Ramos (cell line): ENCODE results near the gene ZNF80.

Experiments
- in situ Hi-C: fragments of 300-500 bp; cut with MboI; formaldehyde crosslinking; loops from one replicate; pipeline ENCODE4 v1.14.3; 2022; ENCODE audit warnings: low sequenced_read_pairs; ENCODE audit not compliant: unreplicated experiment

The ZNF80 gene

DNA sequence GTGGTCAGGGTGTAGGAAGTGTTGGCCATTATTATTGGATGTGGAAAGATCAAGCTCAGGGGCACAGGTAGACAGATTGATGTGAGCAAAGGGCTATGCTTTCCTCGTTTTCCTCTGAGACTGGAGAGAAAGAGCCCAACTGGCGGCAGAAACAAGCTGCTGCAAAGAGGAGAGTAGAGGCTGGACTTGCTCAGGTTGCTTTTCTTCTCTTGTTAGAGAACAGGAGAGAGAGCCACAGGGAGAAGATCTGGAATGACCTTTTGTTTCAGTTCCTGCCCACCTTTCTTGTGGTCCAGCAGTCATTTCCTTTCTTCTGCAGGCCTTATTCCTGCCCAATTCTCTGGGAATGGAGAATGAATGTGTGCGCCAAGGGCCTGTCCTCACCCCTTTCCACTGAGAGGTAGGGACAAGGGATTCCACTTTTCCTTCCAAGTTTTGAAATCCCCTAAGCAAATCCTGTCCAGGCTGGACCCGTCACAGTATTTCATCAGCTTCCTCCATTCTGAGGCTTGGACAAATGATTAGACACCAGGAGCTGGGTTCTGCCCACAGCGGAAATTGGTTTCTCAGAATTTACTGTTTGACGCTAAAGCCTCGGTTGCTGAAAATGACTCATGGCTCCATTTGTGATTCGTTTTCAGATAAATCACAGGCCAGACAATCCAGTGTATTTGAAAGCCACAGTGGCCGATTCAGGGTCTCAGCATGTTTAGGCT is 16.1 kb downstream of the ZNF80 start:
- in situ Hi-C loops, result no loop called here

DNA sequence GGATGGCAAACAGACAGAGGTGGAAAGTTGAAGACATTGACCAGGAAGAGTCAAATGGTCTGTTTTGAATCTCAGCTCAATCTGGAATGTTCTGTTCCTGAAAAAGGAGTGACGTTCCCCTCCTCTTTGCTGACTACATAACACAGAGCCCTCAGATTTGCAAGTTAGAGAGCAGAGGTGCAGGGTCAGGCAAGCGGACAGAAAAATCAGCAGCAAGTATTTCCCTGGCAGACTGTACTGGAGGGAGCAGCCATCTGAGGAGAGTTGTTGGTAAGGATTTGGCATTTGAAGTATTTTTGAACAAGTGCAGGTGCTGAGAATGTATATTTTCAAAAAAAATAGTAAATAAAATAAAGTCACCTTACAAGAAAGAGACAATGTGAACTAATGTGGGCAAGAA is 17.6 kb downstream of the ZNF80 start:
- in situ Hi-C loops, result no loop called here

DNA sequence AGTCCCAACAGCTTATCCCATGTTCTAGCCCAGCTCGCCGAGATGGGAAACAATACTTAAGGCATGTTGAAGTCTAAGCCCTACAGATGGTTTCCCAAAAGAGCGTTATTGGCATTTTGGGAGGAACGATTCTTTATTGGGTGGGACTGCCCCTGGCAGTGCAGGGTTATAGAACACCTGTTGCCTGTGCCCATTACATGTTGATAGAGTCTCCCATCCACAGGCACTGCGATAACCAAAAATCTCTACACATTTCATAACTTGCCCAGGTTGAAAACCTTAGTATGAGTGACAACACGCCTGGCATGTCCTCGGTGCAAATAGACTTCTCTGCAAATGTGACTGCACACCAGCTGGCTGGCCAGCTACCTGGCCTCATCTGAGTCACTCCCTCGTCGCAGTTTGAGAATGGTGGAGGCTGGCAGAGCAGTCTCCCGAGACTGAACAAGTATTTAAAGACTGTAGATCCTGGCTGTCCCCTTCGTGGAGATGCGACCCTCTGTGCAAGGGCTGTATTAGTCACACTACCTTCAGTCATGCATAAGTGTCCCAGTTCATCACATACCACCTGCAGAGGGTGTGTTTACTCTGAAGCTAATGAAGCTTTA is 18.7 kb downstream of the ZNF80 start:
- in situ Hi-C loops, result no loop called here

DNA sequence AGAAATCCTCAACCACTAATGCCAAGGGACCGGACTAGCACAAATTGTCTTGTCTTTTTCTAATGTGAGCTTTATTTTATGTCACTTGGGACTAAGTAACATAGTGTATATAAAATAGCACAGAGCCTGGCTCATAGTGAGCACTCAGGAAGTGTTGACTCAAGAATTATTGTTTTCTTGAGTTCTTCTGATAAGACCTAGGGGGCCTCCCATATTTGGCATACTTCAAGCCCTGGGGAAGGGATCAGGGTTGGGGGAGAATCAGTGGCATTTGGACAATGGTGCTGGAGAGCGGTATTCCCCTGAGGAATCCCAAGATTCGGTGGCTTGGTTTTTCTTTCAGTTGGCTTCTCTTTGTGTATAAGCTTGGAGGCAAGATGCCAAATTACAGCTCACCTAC is 19.4 kb downstream of the ZNF80 start:
- in situ Hi-C loops, result no loop called here

DNA sequence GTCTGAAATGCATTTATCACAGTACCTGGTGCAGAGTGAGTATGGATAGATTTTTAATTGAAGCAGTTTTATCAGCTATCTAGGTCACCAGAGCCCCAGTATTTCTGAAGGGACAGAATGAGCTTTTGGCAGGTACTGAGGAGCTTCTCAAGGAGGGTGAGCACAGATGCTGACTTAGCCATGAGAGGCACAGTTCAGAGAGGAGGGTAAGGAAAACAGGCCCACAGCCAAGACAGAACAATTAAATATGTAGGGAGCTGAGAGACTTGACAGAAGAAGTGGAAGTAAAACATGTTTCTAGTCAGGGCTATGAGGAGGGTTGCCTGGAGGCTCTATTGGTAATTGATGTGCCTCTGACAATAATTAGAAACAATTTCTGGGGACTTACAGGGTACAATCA is 20.1 kb downstream of the ZNF80 start:
- in situ Hi-C loops, result no loop called here

DNA sequence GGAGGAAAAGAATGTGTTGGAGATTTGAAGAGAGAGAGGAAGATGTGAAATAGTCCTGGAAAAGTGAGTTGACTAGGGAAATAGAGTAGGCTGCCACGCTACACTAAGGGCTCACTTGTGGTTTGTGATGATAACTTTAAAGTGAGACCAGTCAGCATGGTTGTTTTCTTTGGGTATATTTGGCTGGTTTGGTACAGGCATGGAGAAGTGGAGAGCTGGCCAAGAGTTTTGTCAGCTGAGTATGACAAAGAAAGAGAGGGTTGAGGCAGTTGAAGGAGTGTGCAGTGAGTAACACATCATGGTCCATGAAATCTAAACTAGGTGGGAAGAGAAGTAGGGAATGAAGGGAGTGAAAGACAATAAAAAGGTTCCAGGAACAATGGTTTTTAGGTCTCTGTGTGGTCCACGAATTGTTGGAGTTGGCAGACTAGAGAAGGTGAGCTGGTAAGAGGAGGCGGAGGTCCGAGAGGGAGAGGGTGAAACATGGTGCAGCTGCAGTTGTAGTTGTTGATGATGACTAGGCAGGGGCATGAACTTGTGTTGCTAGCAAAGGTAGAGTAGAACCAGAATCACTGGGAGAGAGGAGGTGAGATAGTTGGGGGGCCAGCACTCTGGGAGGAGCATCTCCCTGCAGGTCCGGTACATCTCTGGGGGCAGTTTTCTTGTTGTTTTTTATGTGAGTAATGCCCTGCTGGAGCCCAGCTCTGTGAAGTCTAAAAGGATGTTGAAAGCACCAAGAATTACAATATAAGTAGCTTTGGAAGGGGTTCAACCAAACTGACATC is 21.0 kb downstream of the ZNF80 start:
- in situ Hi-C loops, result no loop called here

DNA sequence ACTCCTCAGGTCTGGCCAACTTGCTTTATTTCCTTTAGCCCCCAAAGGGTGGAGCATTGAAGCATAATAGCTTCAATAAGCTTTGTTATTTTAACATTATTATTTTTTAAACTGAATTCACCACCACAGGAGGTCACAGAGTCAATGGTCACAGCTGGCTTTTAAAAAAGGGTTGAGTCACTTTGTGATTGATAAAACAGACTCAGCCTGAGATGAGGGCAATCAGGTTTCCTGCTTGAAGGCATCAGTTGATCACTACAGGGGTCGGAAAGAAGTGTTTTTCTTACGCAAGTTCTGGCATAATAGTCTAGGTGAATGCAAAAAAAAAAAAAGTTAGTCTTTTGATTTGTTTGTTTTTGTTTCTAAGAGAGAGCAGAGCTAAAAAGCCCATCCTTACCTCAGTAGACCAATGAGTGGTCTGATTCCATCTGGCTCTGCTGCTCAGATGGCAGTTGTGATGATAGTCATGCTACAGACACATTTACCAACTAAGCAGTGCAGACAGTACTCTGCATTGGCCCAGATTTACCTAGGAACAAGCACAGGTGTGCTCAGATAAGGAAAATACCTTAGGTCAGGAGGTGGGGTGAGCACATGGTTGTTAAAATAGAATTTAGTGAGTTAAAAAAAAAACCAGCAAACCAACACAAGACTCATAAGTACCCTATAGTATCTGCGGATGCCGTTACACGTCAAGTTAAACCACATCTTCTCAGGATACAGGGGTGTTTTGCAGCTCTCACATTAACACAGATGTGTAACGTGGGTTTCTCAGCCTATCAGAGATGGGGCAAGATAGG is 22.6 kb downstream of the ZNF80 start:
- in situ Hi-C loops, result no loop called here

DNA sequence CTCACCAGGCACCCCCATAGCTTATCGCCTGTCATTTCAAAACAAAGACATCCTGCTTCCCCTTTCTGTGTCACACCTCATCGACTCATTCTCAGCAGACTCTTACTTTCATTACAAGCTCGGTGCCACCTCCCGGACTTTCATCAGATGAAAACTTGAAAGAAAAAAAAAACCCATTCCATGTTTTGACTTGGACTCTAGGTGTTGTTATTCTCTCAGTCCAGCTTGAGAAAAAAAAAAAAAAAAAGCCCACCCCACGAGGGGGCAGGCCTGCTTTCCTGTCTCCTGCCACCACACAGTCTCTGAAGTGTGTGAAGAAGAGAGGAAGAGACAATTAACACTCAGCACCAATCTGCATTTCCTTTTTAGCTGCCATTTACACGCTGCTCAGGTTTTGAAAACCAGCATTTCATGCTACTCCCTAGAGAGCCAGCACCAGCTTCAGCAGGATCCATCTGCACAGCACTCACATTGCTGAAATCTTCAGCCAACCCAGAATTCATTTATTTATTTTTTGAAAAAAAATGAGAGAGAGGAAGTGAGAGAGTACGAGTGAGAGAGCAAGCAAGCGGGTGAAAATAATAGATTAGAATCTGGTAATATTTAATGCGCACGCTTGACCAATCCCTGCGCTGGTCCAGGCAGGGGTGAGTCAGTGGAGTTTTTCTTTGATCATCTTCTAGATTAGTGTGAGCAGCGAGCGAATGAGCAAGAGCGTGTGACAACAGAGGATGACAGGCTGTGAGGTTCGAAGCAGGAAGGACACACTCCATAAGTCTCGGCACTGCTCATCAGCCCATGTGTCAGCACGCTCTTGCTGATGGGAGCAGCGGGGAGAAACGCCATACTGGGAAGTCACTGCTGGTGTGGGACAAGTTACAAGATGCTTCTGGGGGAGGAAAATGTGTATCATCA is 23.5 kb downstream of the ZNF80 start:
- in situ Hi-C loops, result no loop called here

DNA sequence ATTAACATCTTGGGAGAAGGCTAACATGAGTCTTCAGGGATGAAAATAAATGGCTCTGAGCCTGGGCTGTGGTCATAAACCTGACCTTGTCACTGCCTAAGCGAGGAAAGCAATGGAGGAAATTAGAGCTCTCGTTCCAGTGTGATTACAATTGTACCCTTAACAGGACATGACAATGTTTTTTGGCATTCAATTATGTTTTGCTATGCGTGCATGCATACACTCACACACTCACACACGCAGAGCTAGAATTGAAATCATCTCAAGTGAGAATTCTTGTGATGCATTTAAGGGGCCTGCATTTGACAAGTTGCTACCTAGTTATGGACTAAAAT is 24.1 kb downstream of the ZNF80 start:
- in situ Hi-C loops, result no loop called here

DNA sequence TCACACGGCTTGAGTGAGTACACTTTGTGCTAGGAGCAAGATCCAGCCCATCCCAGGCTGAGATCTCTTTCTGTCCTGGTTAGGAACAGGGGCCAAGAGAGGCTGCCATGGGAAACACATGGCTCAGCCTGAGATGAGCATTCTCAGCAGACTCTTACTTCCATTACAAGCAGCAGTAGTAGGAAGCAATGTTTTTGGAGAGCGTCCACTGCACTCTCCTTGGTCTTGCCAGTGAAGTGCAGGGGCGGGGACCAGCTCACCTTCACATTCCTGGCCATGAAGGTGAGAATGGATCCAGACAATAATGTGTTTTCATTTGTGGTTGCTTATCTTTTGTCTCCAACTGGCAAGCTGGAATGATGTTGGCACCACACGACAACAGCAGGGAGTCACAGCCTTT is 24.7 kb downstream of the ZNF80 start:
- in situ Hi-C loops, result no loop called here

DNA sequence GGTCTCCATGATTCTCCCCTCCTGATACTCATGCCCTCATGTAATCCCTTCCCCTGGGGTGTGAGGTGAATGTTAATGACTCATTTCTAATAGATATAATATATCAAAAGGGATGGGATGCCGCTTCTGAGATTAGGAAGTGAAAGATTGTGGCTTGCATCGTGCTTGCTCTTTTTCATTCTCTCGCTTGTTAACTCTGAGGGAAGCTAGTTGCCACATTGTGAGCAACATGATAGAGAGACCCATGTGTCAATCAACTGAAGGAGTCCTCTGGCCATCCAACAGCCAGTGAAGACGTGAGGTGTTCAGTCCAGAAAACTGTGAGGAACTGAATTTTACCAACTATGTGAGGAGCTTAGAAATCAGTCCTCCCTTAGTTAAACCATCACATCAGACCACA is 29.6 kb downstream of the ZNF80 start:
- in situ Hi-C loops, result no loop called here

DNA sequence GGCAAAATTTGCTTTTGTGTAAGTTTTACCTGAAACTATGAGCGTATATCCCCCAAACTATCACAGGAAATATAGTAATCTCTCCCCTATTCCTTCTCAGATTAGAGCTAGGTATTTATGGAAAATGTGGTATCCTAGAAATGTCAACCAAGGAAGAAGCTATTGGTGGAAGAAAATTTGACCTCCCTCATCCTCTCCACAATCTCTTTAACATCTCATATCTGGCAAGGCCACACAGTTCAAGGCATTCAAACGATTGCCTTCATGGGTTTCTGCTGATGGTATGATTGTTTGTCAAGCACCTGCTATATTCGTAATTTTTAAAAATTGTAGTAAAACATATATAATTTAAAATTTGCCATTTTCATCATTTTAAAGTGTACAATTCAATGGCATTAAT is 31.0 kb downstream of the ZNF80 start:
- in situ Hi-C loops, result no loop called here

DNA sequence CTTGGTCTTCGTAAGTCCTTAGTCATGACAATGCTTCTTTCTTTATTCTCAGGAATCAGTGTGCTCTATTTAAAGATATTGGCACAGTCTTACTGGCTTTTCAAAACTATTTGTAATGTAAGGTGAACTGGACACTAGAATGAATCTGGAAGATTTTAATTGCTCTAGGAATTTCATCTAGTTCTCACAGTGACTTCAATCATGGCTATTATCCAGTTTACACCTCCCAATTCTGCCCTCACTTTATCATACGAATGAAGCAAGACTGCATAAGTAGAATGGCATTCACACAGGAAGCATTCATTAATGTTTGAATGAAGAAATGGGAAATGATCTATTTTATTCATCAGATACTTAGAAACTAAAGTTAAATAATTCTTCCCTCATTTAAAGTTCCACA is 31.8 kb downstream of the ZNF80 start:
- in situ Hi-C loops, result no loop called here

DNA sequence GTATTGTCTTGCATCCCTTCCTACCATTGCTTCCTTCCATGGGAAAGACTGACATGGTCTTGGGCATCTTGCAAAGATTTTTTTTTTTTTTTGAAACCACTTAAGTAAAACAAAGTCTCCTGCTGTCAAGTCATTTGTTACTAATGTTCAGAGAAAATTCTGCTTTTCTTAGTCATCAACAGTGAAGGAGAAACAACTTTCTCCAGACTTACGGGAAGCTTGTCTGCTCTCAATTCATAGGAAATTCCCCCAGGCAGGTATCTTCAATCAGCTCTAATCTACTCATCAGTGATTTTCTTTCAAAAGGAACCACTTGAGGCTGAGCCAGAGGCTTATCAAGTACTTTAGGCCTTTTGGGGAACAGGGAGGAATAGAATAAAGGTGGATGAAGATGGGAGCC is 42.6 kb downstream of the ZNF80 start:
- in situ Hi-C loops, result no loop called here

DNA sequence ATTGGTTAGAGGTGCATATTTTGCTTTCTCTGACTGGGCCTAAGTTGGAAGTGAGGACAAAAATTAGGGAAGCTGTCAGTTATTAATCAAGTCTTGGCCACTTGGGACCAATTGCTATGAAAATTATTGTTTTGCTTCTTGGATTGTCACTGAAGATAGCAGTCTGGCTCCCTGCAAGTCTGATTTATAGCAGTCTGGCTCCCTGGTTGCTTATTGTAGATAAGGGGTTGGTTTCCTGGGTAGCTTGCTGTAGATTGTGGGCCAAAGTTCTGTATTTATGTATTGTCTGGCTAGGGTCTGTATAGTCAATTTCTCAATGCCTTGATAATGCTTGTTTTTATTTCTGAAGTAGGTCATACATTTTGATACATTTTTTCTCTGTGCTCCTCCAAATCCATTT is 45.2 kb downstream of the ZNF80 start:
- in situ Hi-C loops, result no loop called here

DNA sequence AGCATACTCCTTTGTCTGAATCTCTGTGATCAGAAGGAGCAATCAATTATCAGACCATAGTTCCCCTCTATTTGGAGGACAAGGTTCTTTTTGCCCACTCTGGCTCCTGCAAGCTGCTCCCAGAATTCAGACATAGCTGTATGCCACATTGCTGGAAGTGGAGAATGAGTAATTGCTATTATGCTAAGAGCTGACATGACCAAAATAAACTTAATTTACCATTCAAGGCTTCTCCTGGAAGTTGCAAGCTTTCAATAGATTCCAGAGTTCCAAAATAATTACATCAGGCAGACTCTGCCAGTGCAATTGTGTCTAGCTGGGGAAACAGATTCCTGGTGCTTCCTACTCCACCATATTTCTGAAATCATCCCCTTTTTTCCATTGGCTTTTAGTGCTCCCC is 50.9 kb downstream of the ZNF80 start:
- in situ Hi-C loops, result no loop called here
